SH-SY5Y (cell line): ENCODE results near the gene WDR64.

ENCODE experiments used
- GATA2 ChIP-seq: IDR thresholded peaks from 2 replicates; pipeline ENCODE4 v1.6.1; 2011; ENCODE audit warnings: mild to moderate bottlenecking, low read depth, low read length
- GATA3 ChIP-seq: IDR thresholded peaks from 2 replicates; pipeline ENCODE4 v1.6.1; 2011; ENCODE audit warnings: low read depth, mild to moderate bottlenecking, low read length, moderate library complexity

- no peak for TF ChIP-seq GATA3
- no peak for TF ChIP-seq GATA2
These were observed 173.5 kb downstream of the WDR64 start for GRCh38 chr1:241825581-241825980.
